Esophagus squamous epithelium (tissue), 4 donors: Measurements from ENCODE around the gene TMEM59L.

Experiments
- POLR2A ChIP-seq, 4 donors: fragments of 450-650 bp; IDR thresholded peaks; one replicate each; pipeline ENCODE4 v1.6.1; 2017; ENCODE audit warnings: antibody characterized with exemption in 4 of 4, mild to moderate bottlenecking in 4 of 4, moderate library complexity in 3 of 4
- TF ChIP-seq, protein P1 (sequence below), 6 experiments: fragments of 450-650 bp in 4 of 6; fragments of 200-600 bp in 2 of 6; sonication (generic) in 2 of 6; IDR thresholded peaks; one replicate each; pipeline ENCODE4 v1.5.1; 2016 to 2019; ENCODE audit warnings: antibody characterized with exemption in 6 of 6, mild to moderate bottlenecking in 4 of 6, moderate library complexity in 4 of 6

DNA sequence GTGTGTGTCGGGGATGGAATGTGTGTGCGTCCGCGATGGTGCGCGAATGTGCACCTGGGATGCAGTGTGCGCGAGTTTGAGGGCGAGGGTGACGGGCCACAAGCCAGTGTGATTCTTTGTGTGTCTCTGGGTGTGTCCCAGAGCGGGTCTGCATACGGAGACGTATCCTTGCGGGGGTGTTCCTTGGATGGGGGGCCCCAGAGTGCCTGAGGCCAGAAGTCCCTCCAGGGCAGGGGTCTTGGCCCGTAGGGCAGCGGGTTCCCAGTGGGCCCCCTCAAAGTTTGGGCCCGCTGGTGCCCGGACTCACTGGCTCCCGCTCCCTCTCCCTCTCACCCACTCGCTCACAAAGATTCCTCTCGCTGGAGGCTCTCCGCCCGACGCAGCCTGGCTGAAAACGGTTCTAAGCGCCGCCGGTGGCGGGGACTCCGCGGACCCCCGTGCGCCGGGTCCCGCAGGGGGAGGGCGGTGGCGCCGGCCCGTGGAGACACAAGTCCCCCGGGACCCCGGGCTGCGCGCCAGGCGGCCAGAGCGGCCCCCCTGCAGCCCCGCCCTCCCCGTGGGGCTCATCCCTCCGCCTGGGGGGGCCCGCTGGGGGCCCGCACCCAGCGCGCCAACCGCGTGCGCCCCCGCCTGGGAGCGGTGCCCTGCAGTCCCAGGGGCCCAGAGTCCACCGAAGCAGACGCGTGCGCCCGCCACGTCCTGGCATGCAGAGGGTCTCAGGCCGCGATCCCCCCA, 7.0 kb upstream of the TMEM59L start:
- TF ChIP-seq, protein P1, sequence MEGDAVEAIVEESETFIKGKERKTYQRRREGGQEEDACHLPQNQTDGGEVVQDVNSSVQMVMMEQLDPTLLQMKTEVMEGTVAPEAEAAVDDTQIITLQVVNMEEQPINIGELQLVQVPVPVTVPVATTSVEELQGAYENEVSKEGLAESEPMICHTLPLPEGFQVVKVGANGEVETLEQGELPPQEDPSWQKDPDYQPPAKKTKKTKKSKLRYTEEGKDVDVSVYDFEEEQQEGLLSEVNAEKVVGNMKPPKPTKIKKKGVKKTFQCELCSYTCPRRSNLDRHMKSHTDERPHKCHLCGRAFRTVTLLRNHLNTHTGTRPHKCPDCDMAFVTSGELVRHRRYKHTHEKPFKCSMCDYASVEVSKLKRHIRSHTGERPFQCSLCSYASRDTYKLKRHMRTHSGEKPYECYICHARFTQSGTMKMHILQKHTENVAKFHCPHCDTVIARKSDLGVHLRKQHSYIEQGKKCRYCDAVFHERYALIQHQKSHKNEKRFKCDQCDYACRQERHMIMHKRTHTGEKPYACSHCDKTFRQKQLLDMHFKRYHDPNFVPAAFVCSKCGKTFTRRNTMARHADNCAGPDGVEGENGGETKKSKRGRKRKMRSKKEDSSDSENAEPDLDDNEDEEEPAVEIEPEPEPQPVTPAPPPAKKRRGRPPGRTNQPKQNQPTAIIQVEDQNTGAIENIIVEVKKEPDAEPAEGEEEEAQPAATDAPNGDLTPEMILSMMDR (IDR thresholded peaks at IDR 0.05): no peak
- no peak for TF ChIP-seq POLR2A (IDR thresholded peaks at IDR 0.05)
